DMS153 treated with DMSO at 0.1 percent for 48 hours (cell line): ENCODE data around the gene TENM4.

Experiments
- DNase-seq: peaks from one replicate; lab custom pipeline; 2025; ENCODE audit not compliant: unreplicated experiment; lab: John Stamatoyannopoulos, UW

TENM4 gene

DNA sequence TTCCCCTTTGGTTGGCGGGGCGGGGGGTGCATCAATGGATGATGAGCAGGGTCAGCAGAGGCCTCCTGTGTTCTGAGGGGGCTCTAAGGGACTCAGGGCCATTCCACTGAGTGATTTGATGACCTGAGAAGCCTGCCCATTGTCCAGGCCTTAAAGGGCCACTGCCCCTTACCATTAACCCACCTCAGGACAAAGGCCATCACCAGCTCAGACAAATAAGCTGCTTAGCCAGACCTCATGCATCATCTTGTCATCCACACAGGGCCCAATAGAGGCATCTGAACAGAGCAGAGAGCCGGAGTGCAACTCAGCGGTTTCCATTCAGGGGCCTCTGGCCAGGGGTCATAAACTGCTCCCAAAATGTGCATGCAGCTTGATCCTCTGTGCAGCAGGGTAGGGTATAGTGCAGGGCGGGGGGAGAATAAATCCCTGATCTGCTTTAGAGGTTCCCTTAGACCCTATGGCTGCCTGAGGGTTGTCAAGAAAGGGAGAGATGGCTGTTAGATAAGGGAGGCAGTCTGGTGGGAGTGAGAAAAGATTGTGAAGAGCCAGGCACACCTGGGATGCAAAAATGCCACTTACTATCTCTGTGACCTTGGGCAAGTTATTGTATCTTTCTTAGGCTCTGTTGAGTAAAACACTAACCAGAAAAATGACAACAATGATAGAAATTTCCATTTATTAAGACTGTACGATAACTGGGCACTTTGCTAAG is 490.7 kb downstream of the TENM4 start:
- DNase-seq, result no peak

DNA sequence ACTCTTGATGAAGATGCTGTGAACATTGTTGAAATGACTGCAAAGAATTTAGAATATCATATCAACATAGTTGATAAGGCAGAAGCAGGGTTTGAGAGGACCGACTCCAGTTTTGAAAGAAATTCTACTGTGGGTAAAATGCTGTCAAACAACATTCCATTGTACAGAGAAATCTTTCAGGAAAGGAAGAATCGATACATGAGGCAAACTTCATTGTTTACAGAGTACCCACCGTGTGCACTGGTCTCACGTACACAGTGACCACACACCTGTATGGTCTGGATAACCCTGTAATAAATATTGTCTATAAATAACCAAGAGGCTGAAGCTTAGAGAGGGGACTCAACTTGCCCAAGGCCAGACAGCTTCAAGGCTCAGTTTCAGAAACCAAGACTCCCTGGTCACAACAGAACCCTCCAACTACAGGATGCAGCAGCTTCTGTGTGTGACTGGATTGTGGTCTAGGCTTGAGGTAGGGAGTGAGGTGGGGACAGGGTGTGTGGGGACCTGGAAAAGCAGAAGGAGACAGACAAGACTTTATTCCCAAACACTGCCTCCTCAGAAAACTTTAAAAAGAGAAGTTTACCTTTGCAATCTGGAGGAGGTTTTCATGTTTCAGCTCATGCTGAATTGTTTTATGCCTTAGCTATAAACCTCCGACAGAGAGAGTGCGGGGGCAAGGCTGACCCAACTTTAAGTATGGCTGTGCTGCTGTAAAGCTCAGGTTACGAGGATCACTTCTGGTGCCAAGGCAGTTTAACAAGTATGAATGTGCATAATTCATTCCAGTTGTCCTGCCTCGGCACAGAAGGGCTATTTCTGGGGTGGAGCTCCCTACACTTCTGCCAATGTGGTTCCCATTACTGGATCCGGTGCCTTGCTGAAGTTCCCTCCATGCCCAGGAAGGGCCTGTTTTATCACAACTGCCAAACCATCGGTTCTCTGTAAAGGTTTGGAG is 493.6 kb downstream of the TENM4 start:
- DNase-seq, result no peak

DNA sequence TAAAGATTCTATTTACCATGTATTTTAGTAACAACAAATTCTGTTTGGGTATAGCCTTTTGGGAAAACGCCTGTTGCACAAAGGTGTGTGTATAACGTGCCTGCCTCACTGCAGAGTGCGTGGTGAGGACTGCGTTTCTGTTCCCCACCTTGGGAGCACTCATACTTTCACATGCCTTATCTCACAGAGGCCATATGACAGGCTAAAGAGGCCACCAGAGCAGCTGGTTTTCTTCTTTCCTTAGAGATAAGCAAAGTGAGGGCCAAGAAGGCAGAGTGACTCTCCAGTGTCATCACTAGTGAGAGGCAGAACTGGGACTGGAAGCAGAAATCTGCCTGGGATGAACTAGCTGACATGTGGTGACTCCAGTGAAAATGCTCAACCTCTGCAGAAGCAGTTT is 497.0 kb downstream of the TENM4 start:
- no peak for DNase-seq

DNA sequence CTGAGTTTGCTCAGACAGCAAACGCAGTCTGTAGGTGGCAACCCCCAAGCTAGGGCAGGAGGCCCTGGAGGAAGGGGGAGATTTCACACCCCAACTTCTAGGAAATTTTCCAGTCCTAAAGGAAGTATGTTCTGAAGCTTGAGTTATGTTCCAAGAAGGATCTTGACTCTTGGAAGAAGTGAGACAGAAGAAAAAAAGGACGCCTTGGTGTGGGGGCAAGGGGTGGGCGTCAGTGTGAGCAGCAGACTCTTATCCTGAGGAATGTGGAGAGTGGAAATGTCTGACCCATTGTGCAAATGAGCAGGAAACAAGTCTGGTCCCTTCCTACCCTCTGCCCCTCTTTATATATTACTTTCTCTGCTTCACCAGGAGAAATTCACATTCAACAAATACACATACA is 497.7 kb downstream of the TENM4 start:
- DNase-seq, result no peak

DNA sequence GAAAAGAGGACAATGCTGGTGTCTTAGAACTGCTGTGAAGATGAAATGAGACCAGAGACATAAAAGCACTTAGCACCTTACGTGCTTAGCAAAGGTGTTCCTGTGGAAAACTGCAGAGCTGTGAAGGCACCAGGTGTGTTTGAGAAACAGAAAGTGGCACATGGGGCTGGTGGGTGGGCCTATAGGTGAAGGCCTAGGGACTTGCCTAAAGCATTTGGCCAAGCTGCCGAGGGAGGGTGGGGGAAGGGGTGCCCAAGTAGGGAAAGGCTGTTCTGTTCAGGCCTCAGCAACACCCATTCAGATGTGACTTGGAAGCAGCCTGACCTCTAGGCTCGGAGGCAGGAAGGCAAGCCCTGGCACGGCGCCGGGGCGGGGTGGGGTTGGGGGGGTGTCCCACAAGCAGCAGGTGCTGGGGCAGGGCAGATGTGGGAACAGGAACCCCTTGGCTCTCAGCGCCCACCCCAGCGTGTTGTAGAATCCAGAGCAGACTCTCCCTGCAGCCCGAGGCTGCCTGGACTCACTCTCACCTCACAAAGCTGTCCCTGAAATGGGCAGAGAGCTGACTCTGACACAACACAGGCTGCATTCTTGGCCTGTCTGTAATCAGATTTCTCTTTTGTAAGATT is 499.5 kb downstream of the TENM4 start:
- peak; percentile 17 for DNase-seq

DNA sequence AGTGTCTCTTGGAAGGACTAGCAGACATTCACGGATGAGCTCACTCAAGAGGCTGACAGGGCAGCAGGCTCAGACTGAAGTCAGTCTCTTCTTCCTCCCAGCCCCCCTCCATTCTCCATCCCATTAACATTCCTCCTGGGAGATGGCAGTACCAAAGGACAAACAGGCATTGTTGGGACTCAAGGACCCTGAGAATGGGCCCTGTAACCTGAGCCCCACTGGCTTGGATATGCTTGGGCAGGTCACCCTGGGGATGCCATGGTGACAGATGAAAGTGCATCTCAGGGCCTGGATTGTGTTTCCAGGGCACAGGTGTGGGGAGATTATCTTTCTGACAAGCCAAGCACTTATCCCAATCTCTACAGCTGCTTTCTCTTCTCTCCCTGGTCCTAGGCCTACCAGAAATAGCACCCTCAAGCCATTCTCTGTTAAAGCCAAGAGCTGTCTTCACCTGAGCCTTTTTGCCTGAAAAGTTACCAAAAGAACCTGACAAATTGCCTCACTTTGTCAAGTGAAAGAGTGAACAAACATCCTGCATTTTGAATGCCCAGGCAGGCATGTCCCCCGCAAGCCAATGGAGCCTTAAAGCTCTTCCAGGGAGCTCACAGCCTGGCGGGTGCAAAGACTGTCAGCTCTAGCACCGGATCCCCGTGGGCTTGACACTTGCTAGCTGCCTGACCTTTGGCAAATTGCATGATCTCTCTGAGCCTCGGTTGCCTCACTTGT is 500.2 kb downstream of the TENM4 start:
- DNase-seq, result peak; percentile 81

DNA sequence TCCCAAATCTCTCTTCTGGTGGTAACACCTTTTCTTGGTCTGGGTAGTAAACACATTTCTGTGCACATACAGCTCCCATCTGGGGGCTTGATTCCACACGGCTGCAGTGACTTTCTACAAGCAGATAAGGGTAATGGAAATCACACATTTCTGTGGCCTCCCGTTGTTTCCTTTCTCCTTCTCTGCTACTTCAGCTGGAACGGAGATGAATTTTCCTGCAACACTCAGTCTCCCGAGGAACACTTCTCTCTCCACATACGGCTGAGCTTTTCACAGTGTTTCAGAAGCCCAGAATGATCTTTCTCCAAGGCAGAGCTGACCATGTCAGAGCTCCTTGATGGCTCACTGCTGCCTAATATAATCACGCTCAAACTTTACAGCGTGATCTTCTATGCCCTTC is 501.9 kb downstream of the TENM4 start:
- DNase-seq, result no peak

DNA sequence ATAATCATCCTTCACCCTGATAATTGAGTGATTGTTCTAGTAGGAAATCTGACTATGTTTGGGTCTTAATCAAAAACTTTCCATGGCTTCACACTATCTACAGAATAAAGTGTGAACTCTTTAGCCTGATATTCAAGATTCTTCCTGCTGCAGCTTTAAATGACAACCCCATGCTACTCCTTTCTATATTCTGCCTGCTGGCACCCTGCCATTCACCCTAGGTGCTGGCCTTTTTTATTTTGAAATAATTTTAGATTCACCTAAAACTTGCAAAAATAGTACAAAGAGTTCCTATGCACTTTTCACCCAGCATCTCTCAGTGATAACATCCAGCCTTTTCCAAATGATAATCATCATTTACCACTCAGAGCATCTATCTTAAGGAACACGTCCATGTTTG is 502.8 kb downstream of the TENM4 start:
- no peak for DNase-seq

DNA sequence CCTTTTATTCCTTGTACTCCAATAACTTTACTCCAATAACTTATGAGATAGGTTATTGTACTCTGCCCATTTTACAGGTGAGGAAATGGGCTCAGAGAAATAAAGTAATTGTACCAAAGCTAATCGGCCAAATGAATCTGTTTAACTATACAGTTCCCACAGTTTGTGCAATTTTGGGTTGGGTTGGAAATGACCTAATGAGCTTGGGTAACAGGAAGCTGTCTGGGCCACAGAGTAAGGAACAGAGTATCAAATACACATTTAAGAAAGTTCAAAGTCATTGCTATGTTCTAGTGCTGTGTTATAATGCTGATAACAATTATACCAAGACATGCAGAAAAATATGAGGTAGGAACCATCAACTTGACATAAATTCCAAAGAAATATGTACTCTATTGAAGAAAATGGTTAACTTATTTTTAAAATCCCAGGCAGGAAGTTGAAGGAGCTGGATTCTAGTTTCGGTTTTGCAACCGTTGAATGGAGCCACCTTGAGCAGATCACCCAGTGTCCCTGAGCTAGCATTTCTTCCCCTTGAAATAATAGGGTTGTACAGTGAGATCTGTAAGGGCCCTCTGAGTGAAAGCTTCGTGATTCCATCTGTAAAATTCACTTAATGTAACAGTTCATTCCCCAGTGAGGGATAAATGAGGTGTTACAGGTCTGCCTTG is 505.3 kb downstream of the TENM4 start:
- no peak for DNase-seq

DNA sequence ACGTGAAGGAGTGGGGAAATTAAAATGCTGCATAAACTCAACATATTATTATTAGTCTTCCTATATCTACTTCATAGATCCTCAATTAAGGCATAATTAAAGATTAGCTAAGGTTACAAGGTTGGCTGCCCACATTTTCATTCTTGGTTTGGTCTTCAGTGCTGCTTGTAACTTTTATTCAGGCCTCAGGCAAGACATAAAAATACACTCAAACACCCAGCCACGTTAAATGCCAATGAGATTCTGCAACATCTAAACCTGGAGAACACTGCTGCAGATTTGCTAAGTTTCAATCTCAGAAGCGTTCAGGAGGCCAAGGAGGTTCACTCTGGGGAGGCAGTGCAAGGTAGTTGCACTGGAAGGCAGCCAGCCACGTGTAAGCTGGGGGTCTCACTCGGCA is 507.5 kb downstream of the TENM4 start:
- no peak for DNase-seq

DNA sequence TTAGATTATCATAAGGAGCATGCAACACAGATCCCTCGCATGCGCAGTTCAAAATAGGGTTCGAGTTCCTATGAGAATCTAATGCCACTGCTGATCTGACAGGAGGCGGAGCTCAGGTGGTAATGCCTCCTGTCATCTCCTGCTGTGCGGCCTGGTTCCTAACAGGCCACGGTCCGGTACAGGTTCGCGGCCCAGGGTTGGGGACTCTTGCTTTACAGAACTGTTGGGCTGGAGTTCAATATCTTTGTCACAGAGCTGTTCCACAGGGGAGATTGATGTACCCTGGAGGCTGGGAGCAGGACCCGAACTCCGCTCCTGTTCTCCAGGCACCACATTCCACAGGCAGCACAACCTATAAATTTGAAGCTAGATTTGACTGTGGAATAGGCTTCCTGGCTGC is 508.1 kb downstream of the TENM4 start:
- no peak for DNase-seq

DNA sequence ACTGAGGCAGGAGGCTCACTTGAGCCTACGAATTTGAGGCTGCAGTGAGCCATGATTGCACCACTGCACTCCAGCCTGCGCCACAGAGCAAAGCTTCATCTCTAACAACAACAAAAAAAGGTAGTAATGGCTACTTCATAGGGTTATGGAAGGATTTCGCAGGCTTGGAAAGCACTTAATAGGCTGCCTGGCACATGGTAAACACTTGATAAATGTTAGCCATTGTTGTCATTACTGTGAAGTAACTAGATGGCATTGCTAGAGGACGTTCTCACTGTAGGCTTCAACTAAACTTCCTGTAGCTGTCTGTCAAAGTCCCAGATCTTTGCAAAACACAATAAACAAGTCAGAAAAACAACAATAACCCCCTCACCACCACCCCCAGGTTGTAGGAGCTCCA is 508.9 kb downstream of the TENM4 start:
- DNase-seq, result peak; percentile 36

DNA sequence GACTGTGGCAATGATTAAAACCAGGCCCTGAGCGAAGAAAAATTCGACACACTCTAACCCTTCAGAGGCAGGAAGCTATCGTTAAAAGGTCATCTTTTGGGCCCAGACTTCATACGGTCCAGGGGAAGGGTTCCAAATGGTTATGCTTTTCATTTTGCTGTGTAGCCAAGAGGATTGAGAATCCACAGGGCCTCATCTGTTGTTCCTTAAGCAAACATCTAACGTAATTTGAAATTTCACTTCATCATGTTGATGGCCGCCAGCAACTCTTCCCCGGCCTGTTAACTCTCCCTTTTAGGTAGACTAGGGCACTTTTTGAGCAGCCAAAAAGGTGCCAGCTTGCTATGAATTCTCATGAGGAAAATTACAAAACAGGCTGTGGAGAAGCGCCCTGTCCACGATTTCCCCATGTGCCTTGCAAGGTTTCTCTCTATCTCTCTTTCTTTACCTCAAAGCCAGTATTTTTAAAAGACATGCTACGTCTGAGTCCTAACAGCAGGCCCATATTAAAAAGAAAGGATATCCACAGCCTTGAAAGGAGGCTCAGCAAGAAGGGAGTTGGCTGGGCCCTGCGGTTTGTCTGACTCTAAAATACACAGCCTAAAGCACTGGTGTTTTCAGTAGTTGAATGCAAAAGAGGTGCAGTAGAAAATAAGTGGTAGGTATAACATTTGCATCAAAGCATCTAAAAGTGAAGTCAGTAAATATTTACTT is 509.9 kb downstream of the TENM4 start:
- no peak for DNase-seq

DNA sequence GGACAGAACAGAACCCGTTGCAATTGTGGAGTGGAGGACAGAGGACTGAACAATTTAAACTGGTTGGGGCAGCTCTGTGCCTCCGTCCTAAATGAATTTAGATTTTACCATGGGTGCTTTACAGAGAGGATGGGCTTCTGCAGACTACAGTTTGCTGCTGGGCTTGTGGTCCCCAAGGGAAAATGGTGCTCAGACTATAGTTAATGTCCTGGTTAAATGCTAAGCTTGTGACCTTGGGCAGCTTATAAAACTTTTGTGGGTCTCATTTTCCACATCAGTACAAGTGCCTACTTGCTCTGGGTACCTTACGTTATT is 511.0 kb downstream of the TENM4 start:
- DNase-seq, result no peak

DNA sequence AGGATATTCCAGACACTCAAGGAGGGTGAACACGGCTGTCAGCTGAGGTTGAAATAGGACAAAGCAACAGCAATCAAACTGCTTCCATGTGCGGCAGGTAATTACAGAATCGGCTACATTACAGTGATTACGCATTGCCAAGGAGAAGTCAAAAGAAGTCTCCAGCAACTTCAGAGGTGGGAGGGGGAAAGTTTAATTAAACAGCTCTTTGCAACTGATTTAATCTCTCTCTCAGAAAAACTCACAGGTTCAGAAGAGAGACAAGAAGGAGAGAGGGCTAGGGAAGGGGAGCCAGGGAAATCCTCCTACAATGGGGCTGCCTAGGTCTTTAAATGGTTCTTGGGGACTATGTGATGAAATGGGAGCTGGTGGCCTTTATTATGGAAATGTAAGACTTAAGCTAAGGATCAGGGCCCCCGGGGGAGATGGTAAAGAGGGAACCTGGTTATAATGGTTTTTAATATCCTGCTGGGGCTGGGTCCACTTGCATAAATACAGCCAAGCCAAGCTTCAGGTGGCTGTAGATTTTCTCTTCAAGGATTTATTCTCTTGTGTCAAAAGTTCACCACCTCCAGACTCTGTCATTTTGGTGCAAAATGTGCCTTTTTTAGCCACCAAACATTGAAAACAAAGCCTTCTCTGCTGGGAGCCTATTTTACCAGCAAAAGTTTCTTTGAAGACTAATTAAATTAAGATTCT is 511.5 kb downstream of the TENM4 start:
- DNase-seq, result no peak

DNA sequence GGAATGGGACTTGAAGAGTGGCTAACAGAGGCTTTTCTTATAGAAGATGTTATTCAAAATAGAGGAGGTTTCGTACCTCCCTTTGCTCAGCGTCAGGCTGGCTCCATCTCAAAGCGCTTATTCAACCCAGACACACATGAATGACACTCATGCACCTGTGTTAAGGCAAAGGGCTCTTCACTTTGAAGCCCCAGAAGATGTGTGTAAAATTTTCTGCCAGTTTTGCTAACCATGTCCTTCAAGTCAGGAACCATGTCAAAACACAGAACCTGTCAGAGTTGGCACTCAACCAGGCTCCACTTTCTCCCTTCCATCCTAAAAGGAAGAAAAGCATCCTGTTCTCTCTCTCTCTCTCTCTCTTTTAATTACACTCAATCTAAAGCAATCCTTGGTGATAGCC is 513.3 kb downstream of the TENM4 start:
- no peak for DNase-seq

DNA sequence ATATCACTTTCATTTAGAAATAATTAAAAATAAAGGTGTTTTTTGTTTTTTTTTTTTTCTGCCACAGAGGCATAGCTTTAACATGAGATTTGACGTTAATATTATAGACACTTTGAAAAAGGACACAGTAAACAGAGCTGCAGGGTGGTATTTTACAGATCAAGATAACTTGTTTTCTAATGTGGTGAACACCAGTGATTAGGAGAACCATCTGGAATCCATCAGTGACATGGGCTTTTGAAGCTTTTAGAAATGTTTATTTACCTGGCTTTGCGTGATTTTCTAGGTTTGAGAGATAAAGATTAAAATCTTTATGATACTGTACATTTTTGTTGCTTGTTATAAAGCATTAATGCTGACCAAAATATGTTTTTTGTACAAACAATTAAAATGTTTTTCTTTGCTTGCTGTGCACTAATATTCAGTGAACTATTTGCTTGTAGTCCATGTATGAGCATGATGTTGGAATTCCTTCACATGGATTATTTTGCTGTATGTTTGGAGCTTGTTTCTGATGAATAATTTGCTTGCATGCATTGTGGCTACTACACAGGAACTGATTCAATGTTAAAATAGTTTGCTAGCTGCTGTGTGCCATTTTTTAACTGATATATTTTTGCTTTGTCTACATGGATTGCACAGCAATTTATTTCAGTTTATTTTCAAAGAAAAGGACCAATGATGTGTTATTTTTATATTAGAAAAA is 514.0 kb downstream of the TENM4 start:
- DNase-seq, result no peak

DNA sequence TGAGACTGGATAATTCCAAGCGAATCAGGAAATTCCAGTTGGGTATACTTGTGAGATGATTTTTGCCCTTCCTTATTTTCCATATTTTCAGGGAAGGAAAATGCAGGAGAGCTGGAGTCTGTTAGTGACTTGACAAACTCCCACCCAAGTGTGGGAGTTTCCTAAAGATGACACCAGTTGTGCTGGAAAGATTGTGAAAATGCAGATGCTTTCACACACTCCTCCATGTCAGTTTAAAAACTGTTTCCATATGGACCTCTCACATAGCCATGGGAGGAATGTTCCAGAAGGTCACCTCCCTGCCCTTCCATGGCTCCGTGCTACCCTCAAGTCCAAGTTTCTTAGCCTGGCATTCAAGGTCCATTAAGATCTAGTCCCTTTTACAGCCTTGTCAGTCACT is 515.4 kb downstream of the TENM4 start:
- no peak for DNase-seq
